ENCODE measurements around the gene F2RL1. TPM values are rescaled to one million over a fixed set of nuclear protein-coding genes. Genes with fewer than 3 reads are reported as not detected.
"Not testable (repeated sequence)": the region's sequence is repeated elsewhere in the genome, so short reads cannot be mapped to it uniquely, and the experiment has no call there.

F2RL1 gene
- polyA plus RNA-seq, 1 donor (not counting 4 experiments of a cell fraction or from before 2014, with no cell fraction given), result 182 TPM

DNA sequence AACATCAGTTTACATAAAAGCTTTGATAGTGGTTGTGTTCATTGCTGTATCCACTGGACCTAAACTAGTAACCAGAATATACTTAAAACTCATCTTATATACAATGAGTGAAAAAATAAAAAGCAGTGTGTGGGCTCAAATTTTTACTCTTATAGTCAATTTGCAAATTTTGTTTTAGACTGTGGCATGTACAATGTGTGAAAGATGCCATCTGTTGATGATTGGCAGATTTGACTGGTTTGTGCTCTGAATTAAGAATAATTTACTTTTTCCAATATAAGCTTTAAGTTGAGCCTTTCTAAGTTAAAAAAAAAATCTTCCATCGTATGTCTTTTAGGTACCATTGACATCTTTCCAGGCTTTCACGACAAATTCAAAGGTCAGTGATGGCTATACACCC is 42.4 kb upstream of the F2RL1 start:
- dilution Hi-C loops (cut with MboI; ENCODE audit: extremely low pct_ligation_motif_present, low sequenced_read_pairs), result no loop called here
- no peak overlapping the region for H3K4me2 ChIP-seq (ENCODE audit: control insufficient read depth, extremely low read depth, insufficient read depth, low read depth, low read length)
- no peaks in the 10 kb centered on the region for H3K27me3 ChIP-seq (ENCODE audit: control insufficient read depth, extremely low read depth, insufficient read depth, low read length)
- no peaks in the 10 kb centered on the region for H3K9me3 ChIP-seq (ENCODE audit: control insufficient read depth, low read depth, low read length)
- H3K27ac ChIP-seq (ENCODE audit: control insufficient read depth, insufficient read depth, low read length), result no peak overlapping the region
- H4K20me1 ChIP-seq (ENCODE audit: control insufficient read depth, extremely low read depth, insufficient read depth, low read length), result no peaks in the 10 kb centered on the region
- H3K9me1 ChIP-seq (ENCODE audit: control insufficient read depth, extremely low read depth, insufficient read depth, low read length), result no peaks in the 10 kb centered on the region
- no peak overlapping the region for H3K4me3 ChIP-seq (ENCODE audit: control insufficient read depth in 2 of 3, extremely low read depth in 1 of 3, insufficient read depth in 2 of 3, low read depth in 1 of 3, low read length in 3 of 3)
- no peak for FAIRE-seq
- no peak for DNase-seq (ENCODE audit: low read depth, low spot score)
- H3K9ac ChIP-seq (ENCODE audit: control insufficient read depth, extremely low read depth, insufficient read depth, low read length), result no peak overlapping the region
- no peaks in the 10 kb centered on the region for H3K4me1 ChIP-seq (ENCODE audit: control insufficient read depth, extremely low read depth, insufficient read depth, low read length)
- TF ChIP-seq, protein P1, sequence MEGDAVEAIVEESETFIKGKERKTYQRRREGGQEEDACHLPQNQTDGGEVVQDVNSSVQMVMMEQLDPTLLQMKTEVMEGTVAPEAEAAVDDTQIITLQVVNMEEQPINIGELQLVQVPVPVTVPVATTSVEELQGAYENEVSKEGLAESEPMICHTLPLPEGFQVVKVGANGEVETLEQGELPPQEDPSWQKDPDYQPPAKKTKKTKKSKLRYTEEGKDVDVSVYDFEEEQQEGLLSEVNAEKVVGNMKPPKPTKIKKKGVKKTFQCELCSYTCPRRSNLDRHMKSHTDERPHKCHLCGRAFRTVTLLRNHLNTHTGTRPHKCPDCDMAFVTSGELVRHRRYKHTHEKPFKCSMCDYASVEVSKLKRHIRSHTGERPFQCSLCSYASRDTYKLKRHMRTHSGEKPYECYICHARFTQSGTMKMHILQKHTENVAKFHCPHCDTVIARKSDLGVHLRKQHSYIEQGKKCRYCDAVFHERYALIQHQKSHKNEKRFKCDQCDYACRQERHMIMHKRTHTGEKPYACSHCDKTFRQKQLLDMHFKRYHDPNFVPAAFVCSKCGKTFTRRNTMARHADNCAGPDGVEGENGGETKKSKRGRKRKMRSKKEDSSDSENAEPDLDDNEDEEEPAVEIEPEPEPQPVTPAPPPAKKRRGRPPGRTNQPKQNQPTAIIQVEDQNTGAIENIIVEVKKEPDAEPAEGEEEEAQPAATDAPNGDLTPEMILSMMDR (optimal IDR thresholded peaks at IDR 0.05 in 1 of 3, IDR thresholded peaks at IDR 0.05 in 1 of 3, conservative IDR thresholded peaks at IDR 0.05 in 1 of 3; ENCODE audit: extremely low read depth in 1 of 3, insufficient read depth in 2 of 3, low read length in 3 of 3), result no peak
- no peak for TF ChIP-seq EZH2 (IDR thresholded peaks at IDR 0.05; ENCODE audit: low read length)
- H3K36me3 ChIP-seq (ENCODE audit: control insufficient read depth in 2 of 2, extremely low read depth in 1 of 2, insufficient read depth in 2 of 2, low read length in 2 of 2), result no peaks in the 10 kb centered on the region
- H3K79me2 ChIP-seq (ENCODE audit: control insufficient read depth, insufficient read depth, low read length), result no peaks in the 10 kb centered on the region
- no peak overlapping the region for H2AFZ ChIP-seq (ENCODE audit: control insufficient read depth, low read length)

DNA sequence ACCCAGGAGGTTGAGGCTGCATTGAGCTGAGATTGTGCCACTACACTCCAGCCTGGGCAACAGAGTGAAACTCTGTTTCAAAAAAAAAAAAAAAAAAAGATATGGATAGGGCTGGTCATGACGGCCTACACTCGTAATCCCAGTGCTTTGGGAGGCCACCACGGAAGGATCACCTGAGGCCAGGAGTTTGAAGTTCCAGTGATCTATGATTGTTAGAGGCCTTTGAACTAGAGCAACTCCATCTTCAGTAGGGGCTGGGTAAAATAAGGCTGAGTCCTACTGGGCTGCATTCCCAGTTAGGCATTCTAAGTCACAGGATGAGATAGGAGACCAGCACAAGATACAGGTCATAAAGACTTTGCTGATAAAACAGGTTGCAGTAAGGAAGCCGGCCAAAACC is 38.2 kb upstream of the F2RL1 start:
- H3K27ac ChIP-seq (ENCODE audit: control insufficient read depth, insufficient read depth, low read length); dilution Hi-C loops (cut with MboI; ENCODE audit: extremely low pct_ligation_motif_present, low sequenced_read_pairs); H3K79me2 ChIP-seq (ENCODE audit: control insufficient read depth, insufficient read depth, low read length); H3K4me2 ChIP-seq (ENCODE audit: control insufficient read depth, extremely low read depth, insufficient read depth, low read depth, low read length); H3K4me3 ChIP-seq (ENCODE audit: control insufficient read depth in 2 of 3, extremely low read depth in 1 of 3, insufficient read depth in 2 of 3, low read depth in 1 of 3, low read length in 3 of 3); FAIRE-seq; H3K4me1 ChIP-seq (ENCODE audit: control insufficient read depth, extremely low read depth, insufficient read depth, low read length); H3K9me1 ChIP-seq (ENCODE audit: control insufficient read depth, extremely low read depth, insufficient read depth, low read length); H4K20me1 ChIP-seq (ENCODE audit: control insufficient read depth, extremely low read depth, insufficient read depth, low read length); H3K27me3 ChIP-seq (ENCODE audit: control insufficient read depth, extremely low read depth, insufficient read depth, low read length); H3K9ac ChIP-seq (ENCODE audit: control insufficient read depth, extremely low read depth, insufficient read depth, low read length); DNase-seq (ENCODE audit: low read depth, low spot score); H3K36me3 ChIP-seq (ENCODE audit: control insufficient read depth in 2 of 2, extremely low read depth in 1 of 2, insufficient read depth in 2 of 2, low read length in 2 of 2); H2AFZ ChIP-seq (ENCODE audit: control insufficient read depth, low read length); H3K9me3 ChIP-seq (ENCODE audit: control insufficient read depth, low read depth, low read length): not testable (repeated sequence)

DNA sequence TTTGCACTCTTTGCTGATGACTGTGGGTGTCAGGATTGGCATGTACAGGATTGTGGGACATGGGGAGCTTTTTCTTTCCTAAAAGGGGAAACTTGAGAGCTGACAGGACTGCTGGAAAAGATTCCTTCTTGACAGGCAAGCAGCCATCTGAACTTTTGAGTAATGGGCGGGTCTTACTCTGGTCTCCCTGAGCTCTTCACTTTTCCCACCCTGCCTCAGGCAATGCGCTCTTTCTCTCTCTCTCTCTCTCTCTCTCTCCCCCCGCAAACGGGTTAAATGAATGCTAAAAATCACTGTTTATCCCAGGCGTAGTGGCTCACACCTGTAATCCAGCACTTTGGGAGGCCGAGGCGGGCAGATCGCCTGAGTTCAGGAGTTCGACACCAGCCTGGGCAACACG is 37.1 kb upstream of the F2RL1 start:
- no peaks in the 10 kb centered on the region for H3K79me2 ChIP-seq (ENCODE audit: control insufficient read depth, insufficient read depth, low read length)
- no peak overlapping the region for H3K4me3 ChIP-seq (ENCODE audit: control insufficient read depth in 2 of 3, extremely low read depth in 1 of 3, insufficient read depth in 2 of 3, low read depth in 1 of 3, low read length in 3 of 3)
- no peaks in the 10 kb centered on the region for H3K9me1 ChIP-seq (ENCODE audit: control insufficient read depth, extremely low read depth, insufficient read depth, low read length)
- H3K9me3 ChIP-seq (ENCODE audit: control insufficient read depth, low read depth, low read length), result no peaks in the 10 kb centered on the region
- no peak for FAIRE-seq
- H2AFZ ChIP-seq (ENCODE audit: control insufficient read depth, low read length), result no peak overlapping the region
- H3K27ac ChIP-seq (ENCODE audit: control insufficient read depth, insufficient read depth, low read length), result no peak overlapping the region
- no peak overlapping the region for H3K9ac ChIP-seq (ENCODE audit: control insufficient read depth, extremely low read depth, insufficient read depth, low read length)
- no peaks in the 10 kb centered on the region for H3K27me3 ChIP-seq (ENCODE audit: control insufficient read depth, extremely low read depth, insufficient read depth, low read length)
- peaks cover 5% of the 10 kb centered on the region for H3K4me1 ChIP-seq (ENCODE audit: control insufficient read depth, extremely low read depth, insufficient read depth, low read length)
- no peak overlapping the region for H3K4me2 ChIP-seq (ENCODE audit: control insufficient read depth, extremely low read depth, insufficient read depth, low read depth, low read length)
- dilution Hi-C loops (cut with MboI; ENCODE audit: extremely low pct_ligation_motif_present, low sequenced_read_pairs), result no loop called here
- no peaks in the 10 kb centered on the region for H3K36me3 ChIP-seq (ENCODE audit: control insufficient read depth in 2 of 2, extremely low read depth in 1 of 2, insufficient read depth in 2 of 2, low read length in 2 of 2)
- no peak for DNase-seq (ENCODE audit: low read depth, low spot score)
- TF ChIP-seq, protein P1 (optimal IDR thresholded peaks at IDR 0.05 in 1 of 3, IDR thresholded peaks at IDR 0.05 in 1 of 3, conservative IDR thresholded peaks at IDR 0.05 in 1 of 3; ENCODE audit: extremely low read depth in 1 of 3, insufficient read depth in 2 of 3, low read length in 3 of 3), result no peak
- no peak for TF ChIP-seq EZH2 (IDR thresholded peaks at IDR 0.05; ENCODE audit: low read length)
- no peaks in the 10 kb centered on the region for H4K20me1 ChIP-seq (ENCODE audit: control insufficient read depth, extremely low read depth, insufficient read depth, low read length)
